ENCODE results near the gene SRD5A1.
"Not testable (repeated sequence)": the region's sequence is repeated elsewhere in the genome, so short reads cannot be mapped to it uniquely, and the experiment has no call there.

The SRD5A1 gene

DNA sequence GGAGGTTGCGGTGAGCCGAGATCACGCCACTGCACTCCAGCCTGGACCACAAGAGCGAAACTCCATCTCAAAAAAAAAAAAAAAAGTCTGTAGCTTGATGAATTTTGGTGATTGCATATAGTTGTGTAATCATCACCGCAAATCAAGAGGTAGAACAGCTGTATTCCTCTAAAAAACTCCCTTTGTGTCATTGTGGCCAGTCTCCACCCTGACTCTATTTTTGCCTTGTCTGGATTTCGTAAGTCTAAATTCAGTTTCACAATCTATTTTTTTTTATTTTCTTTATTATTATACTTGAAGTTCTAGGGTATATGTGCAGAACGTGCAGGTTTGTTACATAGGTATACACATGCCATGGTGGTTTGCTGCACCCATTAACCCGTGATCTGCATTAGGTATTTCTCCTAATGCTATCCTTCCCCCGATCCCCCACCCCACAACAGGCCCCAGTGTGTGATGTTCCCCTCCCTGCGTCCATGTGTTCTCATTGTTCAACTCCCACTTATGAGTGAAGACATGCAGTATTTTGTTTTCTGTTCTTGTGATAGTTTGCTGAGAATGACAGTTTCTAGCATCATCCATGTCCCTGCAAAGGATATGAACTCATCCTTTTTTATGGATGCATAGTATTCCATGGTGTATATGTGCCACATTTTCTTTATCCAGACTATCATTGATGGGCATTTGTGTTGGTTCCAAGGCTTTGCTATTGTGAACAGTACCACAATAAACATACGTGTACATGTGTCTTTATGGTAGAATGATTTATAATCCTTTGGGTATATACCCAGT lies 12.5 kb downstream of the SRD5A1 start:
- DNase-seq (ENCODE audit: low read depth) = not testable (repeated sequence)

GRCh38 chr5:6649186-6649585 lies 15.9 kb downstream of the SRD5A1 start:
- DNase-seq (ENCODE audit: low read depth) = no peak

DNA sequence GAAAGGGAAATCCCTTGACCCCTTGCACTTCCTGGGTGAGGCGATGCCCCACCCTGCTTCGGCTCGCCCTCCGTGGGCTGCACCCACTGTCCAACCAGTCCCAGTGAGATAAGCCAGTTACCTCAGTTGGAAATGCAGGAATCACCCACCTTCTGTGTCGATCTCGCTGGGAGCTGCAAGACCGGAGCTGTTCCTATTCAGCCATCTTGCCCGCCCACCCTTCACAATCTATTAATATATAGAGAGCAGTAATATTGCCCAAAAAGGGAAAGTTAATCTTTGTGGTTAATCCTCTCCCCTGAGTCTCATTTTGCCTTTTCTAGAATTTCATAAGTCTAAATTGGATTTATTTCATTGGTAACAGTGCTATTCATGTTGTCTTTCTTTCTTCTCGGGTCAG lies 16.4 kb downstream of the SRD5A1 start:
- DNase-seq (ENCODE audit: low read depth) = no peak

DNA sequence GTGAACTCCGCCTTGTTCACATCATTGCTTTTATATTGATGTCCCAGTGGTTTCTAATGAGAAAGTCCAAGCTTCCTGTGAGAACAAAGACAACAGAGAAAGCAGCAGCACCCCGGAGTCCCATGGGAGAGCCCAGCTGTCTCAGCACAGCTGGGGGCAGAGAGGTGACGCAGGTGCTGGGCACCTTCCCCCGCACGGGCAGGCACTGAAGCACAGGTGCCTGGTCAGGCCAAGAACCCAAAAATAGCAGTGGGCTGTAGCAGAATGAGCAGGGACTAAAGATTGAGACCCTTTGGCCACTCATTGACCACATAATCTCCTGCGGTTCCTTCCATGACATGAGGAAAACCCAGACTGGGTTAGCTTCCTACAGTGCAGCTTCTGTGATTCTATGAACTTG lies 18.8 kb downstream of the SRD5A1 start:
- DNase-seq (ENCODE audit: low read depth) = no peak

- DNase-seq (ENCODE audit: low read depth) = no peak
Measured at GRCh38 chr5:6655432-6655831, 22.2 kb downstream of the SRD5A1 start.

DNA sequence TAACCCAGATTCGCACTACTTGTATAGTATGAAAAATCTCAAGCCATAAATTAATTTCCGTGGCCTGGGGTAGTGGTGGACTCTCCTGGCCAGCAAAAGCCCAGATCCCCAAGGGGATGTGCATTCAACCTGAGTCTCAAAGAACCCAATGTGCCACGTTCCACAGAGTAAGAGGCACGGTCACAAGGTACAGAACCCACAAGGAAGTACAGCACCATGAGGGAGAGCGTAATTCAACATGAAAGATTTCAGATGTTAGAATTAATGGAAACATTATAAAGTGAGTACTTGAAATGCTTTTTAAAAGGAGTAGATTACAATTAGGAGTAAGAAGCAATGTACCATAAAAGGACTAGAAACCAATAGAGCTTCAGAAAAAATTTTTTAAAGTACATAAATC lies 23.4 kb downstream of the SRD5A1 start:
- DNase-seq (ENCODE audit: low read depth) = no peak

GRCh38 chr5:6659941-6660684 lies 26.9 kb downstream of the SRD5A1 start:
- DNase-seq (ENCODE audit: low read depth) = no peak

GRCh38 chr5:6660688-6661087 lies 27.4 kb downstream of the SRD5A1 start:
- no peak for DNase-seq (ENCODE audit: low read depth)

- DNase-seq (ENCODE audit: low read depth) = no peak
Measured at GRCh38 chr5:6666762-6667161, 33.5 kb downstream of the SRD5A1 start.

DNA sequence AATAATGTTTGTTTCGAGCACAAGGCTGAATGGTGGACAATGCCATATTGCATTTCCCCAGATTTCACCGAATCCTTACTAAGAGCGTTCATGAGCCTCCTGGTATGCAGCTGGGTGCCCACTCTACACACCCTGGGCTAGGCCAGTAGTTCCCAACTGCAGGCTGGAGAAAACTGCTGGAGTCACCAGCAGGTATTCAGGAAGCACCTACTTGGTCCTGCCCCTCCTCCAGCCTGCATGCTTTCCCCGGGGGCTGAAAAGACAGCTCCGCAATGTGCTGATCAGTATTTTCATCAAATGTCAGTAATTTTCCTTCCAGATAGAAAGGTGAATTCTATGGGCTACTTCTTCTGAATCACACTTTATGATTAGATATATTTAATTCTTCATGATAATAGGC lies 34.4 kb downstream of the SRD5A1 start:
- no peak for DNase-seq (ENCODE audit: low read depth)

- not testable (repeated sequence) for DNase-seq (ENCODE audit: low read depth)
Measured at GRCh38 chr5:6668717-6669116, 35.5 kb downstream of the SRD5A1 start.

DNA sequence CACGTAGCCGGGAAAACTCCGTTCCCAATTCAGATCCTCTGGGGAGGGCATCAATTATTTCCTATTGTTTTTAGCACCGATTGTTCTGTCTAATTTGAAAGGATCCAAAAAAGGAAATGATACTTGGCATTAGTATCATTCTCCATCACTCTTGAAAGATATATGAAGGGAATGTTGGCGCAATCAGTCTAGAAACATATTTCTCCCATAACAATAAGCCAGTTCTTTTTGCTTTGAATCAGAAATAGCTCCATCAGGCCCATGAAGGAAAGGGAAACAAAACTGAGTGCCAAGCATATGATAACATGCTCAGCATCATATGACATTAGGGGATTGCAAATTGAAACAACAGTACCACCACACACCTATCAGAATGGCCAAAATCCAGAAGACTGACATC lies 39.8 kb downstream of the SRD5A1 start:
- DNase-seq (ENCODE audit: low read depth) = no peak

GRCh38 chr5:6673963-6674362 lies 40.7 kb downstream of the SRD5A1 start:
- no peak for DNase-seq (ENCODE audit: low read depth)

DNA sequence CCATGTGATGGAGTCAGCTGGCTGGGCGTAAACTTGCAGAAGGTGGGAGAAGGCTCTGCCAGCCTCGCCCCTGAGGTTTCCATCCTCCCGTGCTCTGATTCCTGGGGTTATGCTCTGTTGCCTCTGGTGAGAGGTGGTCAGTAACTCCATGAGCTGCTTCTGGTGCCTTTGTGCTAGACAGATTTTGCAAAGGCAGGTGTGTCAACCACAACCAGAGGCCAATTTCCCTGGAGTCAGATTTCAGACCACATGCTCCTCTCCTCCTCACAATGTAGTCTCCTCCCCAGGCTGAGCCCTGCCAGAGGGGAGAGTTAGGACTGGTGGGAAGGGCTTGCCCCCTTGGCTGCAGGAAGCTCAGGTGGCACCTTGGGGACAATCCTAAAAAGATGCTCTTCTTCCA lies 41.2 kb downstream of the SRD5A1 start:
- DNase-seq (ENCODE audit: low read depth) = no peak

GRCh38 chr5:6674886-6675285 lies 41.6 kb downstream of the SRD5A1 start:
- no peak for DNase-seq (ENCODE audit: low read depth)

- DNase-seq (ENCODE audit: low read depth) = no peak
Measured at GRCh38 chr5:6675784-6676491, 42.7 kb downstream of the SRD5A1 start.

DNA sequence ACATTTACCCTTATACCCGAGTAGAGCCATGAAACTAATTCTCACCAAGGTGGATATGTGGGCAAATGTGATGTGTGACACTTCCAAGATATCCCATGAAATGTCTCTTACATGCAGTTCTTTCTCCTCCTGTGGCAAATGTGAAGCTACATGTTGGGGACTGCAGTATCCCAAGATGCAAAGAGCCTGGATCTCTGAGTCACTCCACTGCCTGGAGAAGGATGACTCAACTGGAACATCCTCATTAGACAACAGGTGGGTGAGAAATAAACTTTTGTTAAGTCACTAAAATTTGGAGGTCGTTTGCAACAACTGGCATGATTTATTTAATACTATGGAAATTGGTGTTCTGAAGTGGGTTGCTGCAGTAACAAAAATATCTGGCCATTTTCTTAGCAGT lies 43.5 kb downstream of the SRD5A1 start:
- DNase-seq (ENCODE audit: low read depth) = no peak

DNA sequence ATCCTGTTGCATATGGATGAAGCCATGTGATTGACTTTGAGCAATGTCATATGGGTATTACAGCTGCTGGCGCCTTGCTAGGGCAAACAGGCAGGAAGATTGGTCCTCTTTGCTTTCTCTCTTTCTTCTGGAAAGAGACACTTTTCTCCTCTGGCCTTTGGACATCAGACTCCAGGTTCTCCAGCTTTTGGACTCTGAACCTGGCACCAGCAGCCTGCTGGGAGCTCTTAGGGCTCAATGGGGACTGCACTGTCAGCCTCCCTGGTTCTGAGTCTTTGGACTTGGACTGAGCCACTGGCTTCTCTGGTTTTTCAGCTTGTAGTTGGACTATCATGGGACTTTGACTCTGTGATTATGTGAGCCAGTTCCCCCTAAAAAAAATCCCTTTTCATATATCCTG lies 45.1 kb downstream of the SRD5A1 start:
- DNase-seq (ENCODE audit: low read depth) = no peak

DNA sequence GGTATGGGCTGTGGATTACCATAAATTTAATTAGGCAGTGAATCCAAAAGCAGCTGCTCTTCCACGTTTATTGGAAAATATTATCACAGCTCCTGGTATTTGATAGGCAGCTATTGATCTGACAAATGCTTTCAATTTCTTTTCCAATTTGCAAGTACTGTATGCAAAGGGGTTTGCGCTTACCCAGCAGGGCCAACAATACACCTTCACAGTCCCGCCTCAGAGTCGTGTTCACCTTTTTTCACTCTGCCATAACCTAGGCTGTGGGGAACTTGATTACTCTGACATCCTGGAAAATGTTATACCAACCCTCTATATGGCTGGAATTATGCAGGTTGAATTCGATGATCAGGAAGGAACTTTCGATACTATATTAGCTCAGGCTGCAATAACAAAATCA lies 47.7 kb downstream of the SRD5A1 start:
- no peak for DNase-seq (ENCODE audit: low read depth)

GRCh38 chr5:6681682-6682081 lies 48.4 kb downstream of the SRD5A1 start:
- DNase-seq (ENCODE audit: low read depth) = no peak

GRCh38 chr5:6682239-6682638 lies 49.0 kb downstream of the SRD5A1 start:
- DNase-seq (ENCODE audit: low read depth) = no peak

- DNase-seq (ENCODE audit: low read depth) = no peak
Measured at GRCh38 chr5:6683241-6683640, 50.0 kb downstream of the SRD5A1 start.

DNA sequence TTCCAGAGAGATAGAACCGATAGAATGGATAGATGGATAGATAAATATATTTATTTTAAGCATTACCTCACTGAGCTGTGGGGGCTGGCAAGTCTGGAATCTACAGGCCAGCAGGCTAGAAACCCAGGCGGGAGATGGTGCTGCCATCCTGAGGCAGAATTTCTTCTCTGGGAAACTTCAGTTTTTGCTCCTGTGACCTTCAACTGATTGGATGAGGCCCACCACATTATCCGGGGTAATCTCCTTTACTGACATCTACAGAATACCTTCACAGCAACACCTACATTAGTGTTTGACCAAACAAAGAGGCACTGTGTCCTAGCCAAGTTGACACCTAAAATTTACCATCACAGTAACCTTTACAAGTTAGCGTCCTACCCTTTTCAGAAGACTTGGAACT lies 50.8 kb downstream of the SRD5A1 start:
- no peak for DNase-seq (ENCODE audit: low read depth)

Measured in stimulated activated CD8-positive, alpha-beta memory T cell treated with anti-CD3 and anti-CD28 coated beads, Interleukin-15, amount 100 ng/mL, for 1 hour (primary cell).